ENCODE data around the gene ATP8B2.

- TF ChIP-seq EZH2phosphoT487 (IDR thresholded peaks at IDR 0.05; ENCODE audit: low read depth) (no peak), CTCF (IDR thresholded peaks at IDR 0.05; ENCODE audit: low read depth, low read length) (no peak)
These were observed 13.6 kb downstream of the ATP8B2 start for GRCh38 chr1:154338875-154339274.

Measured in OCI-LY3 (cell line).